CD8-positive, alpha-beta memory T cell (primary cell): ENCODE measurements around the gene RASAL2. TPM values are rescaled to one million over a fixed set of nuclear protein-coding genes. Genes with fewer than 3 reads are reported as not detected.

Experiments used
- CTCF ChIA-PET: fragments of 350-600 bp; sonication (Branson Sonifier 250); formaldehyde crosslinking; loops from one replicate; lab custom pipeline; 2021; ENCODE audit warnings: antibody characterized with exemption; lab: Charles Lee
- POLR2A ChIA-PET: fragments of 350-600 bp; sonication (Branson Sonifier 250); formaldehyde crosslinking; loops from one replicate; lab custom pipeline; 2021; ENCODE audit warnings: antibody characterized with exemption; lab: Charles Lee
- DNase-seq, 5 donors: peaks; one replicate each; pipeline versions ENCODE4 v3.0.0 to v3.0.0-alpha.2; 2020 to 2022; ENCODE audit warnings: mixed read lengths in 1 of 5
- H3K27ac ChIP-seq: one replicate; pipeline ENCODE4 v1.7.0; 2013; ENCODE audit warnings: low read depth, mild to moderate bottlenecking, low read length, moderate library complexity
- H3K27me3 ChIP-seq: 2 replicates; pipeline ENCODE4 v1.7.0; 2013; ENCODE audit warnings: low read length, mild to moderate bottlenecking; ENCODE audit not compliant: insufficient read depth, poor library complexity, severe bottlenecking
- H3K36me3 ChIP-seq: 2 replicates; pipeline ENCODE4 v1.7.0; 2013; ENCODE audit warnings: mild to moderate bottlenecking, low read length, moderate library complexity; ENCODE audit not compliant: insufficient read depth
- H3K4me1 ChIP-seq: 2 replicates; pipeline ENCODE4 v1.7.0; 2013; ENCODE audit warnings: mild to moderate bottlenecking, low read length, moderate library complexity; ENCODE audit not compliant: insufficient read depth
- H3K4me3 ChIP-seq: 2 replicates; pipeline ENCODE4 v1.7.0; 2013; ENCODE audit warnings: mild to moderate bottlenecking, low read length
- H3K9me3 ChIP-seq: 2 replicates; pipeline ENCODE4 v1.7.0; 2013; ENCODE audit warnings: mild to moderate bottlenecking, low read length
- H3K27ac Mint-ChIP-seq, 8 donors: one replicate each; pipeline ENCODE4 v1.8.0; 2020 to 2021; ENCODE audit warnings: mixed read lengths in 8 of 8, mild to moderate bottlenecking in 6 of 8, inconsistent platforms in 3 of 8, moderate library complexity in 3 of 8
- H3K27me3 Mint-ChIP-seq, 2 donors: one replicate each; pipeline ENCODE4 v1.8.0; 2020 to 2021; ENCODE audit warnings: mixed read lengths in 2 of 2, mild to moderate bottlenecking in 1 of 2, moderate library complexity in 1 of 2
- H3K36me3 Mint-ChIP-seq, 3 donors: one replicate each; pipeline ENCODE4 v1.8.0; 2020 to 2021; ENCODE audit warnings: mixed read lengths in 3 of 3, inconsistent platforms in 1 of 3, mild to moderate bottlenecking in 1 of 3
- H3K4me1 Mint-ChIP-seq, 3 donors: one replicate each; pipeline ENCODE4 v1.8.0; 2020 to 2021; ENCODE audit warnings: mixed read lengths in 3 of 3, inconsistent platforms in 1 of 3, mild to moderate bottlenecking in 1 of 3
- H3K4me3 Mint-ChIP-seq, 7 donors: one replicate each; pipeline ENCODE4 v1.8.0; 2020 to 2021; ENCODE audit warnings: mixed read lengths in 7 of 7, mild to moderate bottlenecking in 6 of 7, moderate library complexity in 4 of 7, inconsistent platforms in 2 of 7
- H3K9me3 Mint-ChIP-seq, 5 donors: one replicate each; pipeline ENCODE4 v1.8.0; 2020 to 2022; ENCODE audit warnings: mixed read lengths in 5 of 5, mild to moderate bottlenecking in 3 of 5, moderate library complexity in 2 of 5, inconsistent platforms in 1 of 5
- polyA plus RNA-seq: library from polyadenylated mRNA; unstranded; fragments of 300-500 nt; fragmentation: Illumina TruSeq; gene quantifications from one replicate; pipeline ENCODE4 v1.2.3, GENCODE V29; 2021
- total RNA-seq, 2 experiments: library from RNA; stranded (reverse); gene quantifications; one replicate each; pipeline ENCODE4 v1.2.3, GENCODE V29; 2021

RASAL2 gene
- total and polyA plus RNA-seq, 3 experiments from 2014 or later: 0.04 to 0.07 TPM; not detected in 1

- H3K4me3 ChIP-seq: no peak overlapping the region
- peaks cover 9 to 15% of the 10 kb centered on the region in 2 donors for H3K27me3 Mint-ChIP-seq
- no peak overlapping the region for H3K27ac ChIP-seq
- H3K36me3 Mint-ChIP-seq: no peaks in the 10 kb centered on the region
- H3K9me3 Mint-ChIP-seq: peaks cover 0 to 1% (median 0%) of the 10 kb centered on the region in 5 donors
- ChIA-PET CTCF (no interaction called here), POLR2A (no interaction called here)
- peaks cover 0 to 2% (median 0%) of the 10 kb centered on the region in 3 donors for H3K4me1 Mint-ChIP-seq
- H3K4me1 ChIP-seq: no peaks in the 10 kb centered on the region
- no peak overlapping the region for H3K4me3 Mint-ChIP-seq
- H3K27ac Mint-ChIP-seq: no peak overlapping the region
- DNase-seq: no peak
- H3K27me3 ChIP-seq: no peaks in the 10 kb centered on the region
- H3K36me3 ChIP-seq: no peaks in the 10 kb centered on the region
- no peaks in the 10 kb centered on the region for H3K9me3 ChIP-seq
Observed at GRCh38 chr1:178485541-178485981, 391.7 kb downstream of the RASAL2 start.

- no peaks in the 10 kb centered on the region for H3K36me3 ChIP-seq
- H3K4me1 Mint-ChIP-seq: peaks cover 0 to 2% (median 0%) of the 10 kb centered on the region in 3 donors
- H3K27ac Mint-ChIP-seq: no peak overlapping the region
- H3K27me3 Mint-ChIP-seq: peaks cover 9 to 15% of the 10 kb centered on the region in 2 donors
- no peaks in the 10 kb centered on the region for H3K27me3 ChIP-seq
- no peaks in the 10 kb centered on the region for H3K9me3 ChIP-seq
- no peak overlapping the region for H3K4me3 ChIP-seq
- ChIA-PET POLR2A (no interaction called here), CTCF (no interaction called here)
- no peak overlapping the region for H3K27ac ChIP-seq
- no peak overlapping the region for H3K4me3 Mint-ChIP-seq
- peaks cover 0 to 1% (median 0%) of the 10 kb centered on the region in 5 donors for H3K9me3 Mint-ChIP-seq
- no peak for DNase-seq
- no peaks in the 10 kb centered on the region for H3K4me1 ChIP-seq
- H3K36me3 Mint-ChIP-seq: no peaks in the 10 kb centered on the region
Observed at GRCh38 chr1:178486100-178487069, 392.5 kb downstream of the RASAL2 start.

GRCh38 chr1:178487070-178487615, 393.2 kb downstream of the RASAL2 start:
- H3K36me3 ChIP-seq: no peaks in the 10 kb centered on the region
- peak overlapping the region in 2 of 8 donors; percentile 32 to 77 for H3K27ac Mint-ChIP-seq
- H3K4me3 ChIP-seq: no peak overlapping the region
- H3K4me3 Mint-ChIP-seq: peak overlapping the region in 1 of 7 donors; percentile 10
- no peak overlapping the region for H3K27ac ChIP-seq
- DNase-seq: no peak
- H3K27me3 Mint-ChIP-seq: peaks cover 7 to 15% of the 10 kb centered on the region in 2 donors
- no peaks in the 10 kb centered on the region for H3K9me3 ChIP-seq
- H3K9me3 Mint-ChIP-seq: peaks cover 0 to 1% (median 0%) of the 10 kb centered on the region in 5 donors
- H3K4me1 Mint-ChIP-seq: peaks cover 0 to 2% (median 0%) of the 10 kb centered on the region in 3 donors
- ChIA-PET POLR2A (no interaction called here), CTCF (no interaction called here)
- no peaks in the 10 kb centered on the region for H3K36me3 Mint-ChIP-seq
- no peaks in the 10 kb centered on the region for H3K4me1 ChIP-seq
- H3K27me3 ChIP-seq: no peaks in the 10 kb centered on the region

GRCh38 chr1:178488393-178488792, 394.5 kb downstream of the RASAL2 start:
- Mint-ChIP-seq H3K4me3 (no peak overlapping the region), H3K27ac (peak overlapping the region in 1 of 8 donors; percentile 31), H3K27me3 (peaks cover 7 to 15% of the 10 kb centered on the region in 2 donors), H3K9me3 (peaks cover 0 to 1% (median 0%) of the 10 kb centered on the region in 5 donors), H3K4me1 (peaks cover 0 to 2% (median 0%) of the 10 kb centered on the region in 3 donors), H3K36me3 (no peaks in the 10 kb centered on the region)
- POLR2A ChIA-PET: no interaction called here
- H3K27ac ChIP-seq: no peak overlapping the region
- no peaks in the 10 kb centered on the region for H3K9me3 ChIP-seq
- H3K4me3 ChIP-seq: no peak overlapping the region
- H3K36me3 ChIP-seq: no peaks in the 10 kb centered on the region
- no peaks in the 10 kb centered on the region for H3K4me1 ChIP-seq
- DNase-seq: no peak
- no peaks in the 10 kb centered on the region for H3K27me3 ChIP-seq
- CTCF ChIA-PET: no interaction called here

- DNase-seq: no peak
- H3K9me3 Mint-ChIP-seq: no peaks in the 10 kb centered on the region
- Histone ChIP-seq H3K9me3 (no peaks in the 10 kb centered on the region), H3K36me3 (no peaks in the 10 kb centered on the region), H3K27me3 (no peaks in the 10 kb centered on the region), H3K4me3 (no peak overlapping the region), H3K4me1 (no peaks in the 10 kb centered on the region), H3K27ac (no peak overlapping the region)
- peaks cover 7 to 15% of the 10 kb centered on the region in 2 donors for H3K27me3 Mint-ChIP-seq
- no peak overlapping the region for H3K4me3 Mint-ChIP-seq
- H3K36me3 Mint-ChIP-seq: no peaks in the 10 kb centered on the region
- H3K4me1 Mint-ChIP-seq: peaks cover 0 to 2% (median 0%) of the 10 kb centered on the region in 3 donors
- H3K27ac Mint-ChIP-seq: no peak overlapping the region
- ChIA-PET CTCF (no interaction called here), POLR2A (no interaction called here)
Observed at GRCh38 chr1:178489399-178489798, 395.5 kb downstream of the RASAL2 start.

- ChIA-PET CTCF (no interaction called here), POLR2A (no interaction called here)
- Histone ChIP-seq H3K4me3 (no peak overlapping the region), H3K4me1 (no peaks in the 10 kb centered on the region), H3K27ac (no peak overlapping the region), H3K36me3 (no peaks in the 10 kb centered on the region), H3K9me3 (no peaks in the 10 kb centered on the region), H3K27me3 (no peaks in the 10 kb centered on the region)
- peaks cover 7 to 15% of the 10 kb centered on the region in 2 donors for H3K27me3 Mint-ChIP-seq
- H3K36me3 Mint-ChIP-seq: no peaks in the 10 kb centered on the region
- DNase-seq: no peak
- no peak overlapping the region for H3K4me3 Mint-ChIP-seq
- no peaks in the 10 kb centered on the region for H3K9me3 Mint-ChIP-seq
- H3K27ac Mint-ChIP-seq: no peak overlapping the region
- peaks cover 0 to 2% (median 0%) of the 10 kb centered on the region in 3 donors for H3K4me1 Mint-ChIP-seq
Observed at GRCh38 chr1:178490136-178490535, 396.2 kb downstream of the RASAL2 start.

GRCh38 chr1:178490967-178491366, 397.1 kb downstream of the RASAL2 start:
- no peak overlapping the region for H3K4me3 ChIP-seq
- peaks cover 0 to 2% (median 0%) of the 10 kb centered on the region in 3 donors for H3K4me1 Mint-ChIP-seq
- H3K27ac Mint-ChIP-seq: no peak overlapping the region
- ChIA-PET POLR2A (no interaction called here), CTCF (no interaction called here)
- no peak overlapping the region for H3K4me3 Mint-ChIP-seq
- no peaks in the 10 kb centered on the region for H3K36me3 Mint-ChIP-seq
- no peaks in the 10 kb centered on the region for H3K9me3 Mint-ChIP-seq
- no peak overlapping the region for H3K27ac ChIP-seq
- no peaks in the 10 kb centered on the region for H3K36me3 ChIP-seq
- H3K27me3 Mint-ChIP-seq: peaks cover 7 to 15% of the 10 kb centered on the region in 2 donors
- no peaks in the 10 kb centered on the region for H3K4me1 ChIP-seq
- H3K27me3 ChIP-seq: no peaks in the 10 kb centered on the region
- H3K9me3 ChIP-seq: no peaks in the 10 kb centered on the region
- no peak for DNase-seq

GRCh38 chr1:178491721-178492120, 397.8 kb downstream of the RASAL2 start:
- H3K4me1 ChIP-seq: no peaks in the 10 kb centered on the region
- Mint-ChIP-seq H3K36me3 (no peaks in the 10 kb centered on the region), H3K4me3 (no peak overlapping the region), H3K4me1 (peaks cover 0 to 2% (median 0%) of the 10 kb centered on the region in 3 donors), H3K27me3 (peaks cover 4 to 15% of the 10 kb centered on the region in 2 donors), H3K9me3 (no peaks in the 10 kb centered on the region), H3K27ac (peak overlapping the region in 1 of 8 donors; percentile 50)
- ChIA-PET CTCF (no interaction called here), POLR2A (no interaction called here)
- no peaks in the 10 kb centered on the region for H3K36me3 ChIP-seq
- H3K4me3 ChIP-seq: no peak overlapping the region
- no peak overlapping the region for H3K27ac ChIP-seq
- no peaks in the 10 kb centered on the region for H3K27me3 ChIP-seq
- no peak for DNase-seq
- H3K9me3 ChIP-seq: no peaks in the 10 kb centered on the region
